GM19324 (cell line): ENCODE data around the gene PLS1.
A peak's percentile ranks its signal among the peaks of the same experiment; 100 is the strongest.
"Not testable (repeated sequence)": the region's sequence is repeated elsewhere in the genome, so short reads cannot be mapped to it uniquely, and the experiment has no call there.

Experiments
- ATAC-seq: cut with Tn5 transposase; IDR thresholded peaks from one replicate; pipeline ENCODE4 v1.9.1; 2021; ENCODE audit warnings: mild to moderate bottlenecking, moderate library complexity; ENCODE audit not compliant: unreplicated experiment, low FRiP score

Gene PLS1

DNA sequence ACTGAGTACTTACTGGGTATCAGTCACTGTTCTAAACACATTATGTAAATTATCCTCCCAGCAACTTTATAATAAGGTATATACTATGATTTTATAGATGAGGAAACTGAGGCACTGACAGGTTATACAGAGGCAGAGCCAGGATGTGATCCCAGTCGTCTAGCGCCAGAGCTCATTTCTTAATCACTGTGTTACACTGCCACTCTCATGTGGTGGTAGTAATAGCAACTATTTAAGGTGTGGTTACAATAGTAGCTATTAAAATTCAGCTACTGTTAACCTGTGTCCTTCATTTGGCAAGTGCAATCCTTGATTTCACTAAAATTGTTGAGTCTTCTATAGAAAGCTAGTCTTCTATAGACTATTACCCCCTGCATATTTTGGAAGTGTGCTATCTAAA lies 84.5 kb downstream of the PLS1 start:
- ATAC-seq, result no peak

DNA sequence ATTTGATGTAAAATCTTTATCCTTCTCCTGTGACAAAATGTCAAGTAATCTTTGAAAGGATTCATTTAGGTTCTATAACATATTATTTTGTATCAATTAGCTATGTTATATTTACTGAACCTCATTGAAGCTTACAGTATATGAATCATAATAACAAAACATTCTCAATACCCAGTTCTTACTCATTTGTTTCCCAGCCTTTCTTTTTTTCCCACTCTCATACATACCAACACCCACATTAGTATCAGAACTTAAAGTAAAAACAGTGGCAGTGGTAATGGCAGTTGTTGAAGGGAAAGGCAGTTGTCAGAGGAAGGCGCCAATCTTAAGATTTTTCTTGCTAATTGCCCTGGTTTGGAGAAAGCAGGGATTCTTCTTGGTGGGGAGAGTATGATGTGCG lies 94.4 kb downstream of the PLS1 start:
- ATAC-seq, result no peak

DNA sequence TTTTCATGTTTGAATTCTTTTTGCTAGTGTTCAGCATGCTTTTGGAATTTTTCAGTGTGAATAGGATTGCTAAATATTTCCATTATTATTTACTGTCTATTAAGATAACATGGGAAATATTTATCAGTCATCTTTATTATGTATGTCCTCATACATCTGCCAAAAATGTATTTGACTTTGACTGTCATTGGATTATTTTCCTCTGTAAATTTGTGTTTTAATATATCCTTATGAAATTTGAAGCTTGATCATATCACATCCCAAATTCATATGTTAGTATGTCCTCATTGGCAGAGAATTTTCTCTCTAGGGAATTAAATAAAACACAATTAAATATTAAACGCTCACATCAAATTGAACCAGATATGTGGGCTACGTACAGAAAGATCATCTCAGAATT lies 95.3 kb downstream of the PLS1 start:
- ATAC-seq, result no peak

- no peak for ATAC-seq
These were observed 97.1 kb downstream of the PLS1 start for GRCh38 chr3:142693136-142693853.

DNA sequence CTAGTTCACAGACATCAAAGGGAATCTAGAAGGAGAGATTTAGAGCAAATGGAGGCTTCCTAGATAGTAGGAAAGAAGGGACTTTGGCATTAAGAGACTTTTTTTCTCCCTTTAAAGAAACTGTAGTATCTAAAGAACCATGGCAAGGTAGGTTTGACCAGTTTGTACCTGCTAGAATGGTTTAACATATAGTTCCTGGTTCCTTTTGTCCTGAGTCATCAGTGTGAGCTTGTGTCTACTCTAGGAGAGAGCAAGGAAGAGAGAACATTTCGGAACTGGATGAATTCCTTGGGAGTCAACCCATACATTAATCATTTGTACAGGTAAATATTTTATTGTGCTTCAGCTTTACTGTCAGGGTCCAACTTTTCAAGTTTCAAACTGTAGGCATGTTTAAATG lies 98.0 kb downstream of the PLS1 start:
- ATAC-seq, result no peak

GRCh38 chr3:142705198-142705597 lies 109.0 kb downstream of the PLS1 start:
- no peak for ATAC-seq

- ATAC-seq, result no peak
These were observed 110.3 kb downstream of the PLS1 start for GRCh38 chr3:142706321-142707127.

- no peak for ATAC-seq
These were observed 113.0 kb downstream of the PLS1 start for GRCh38 chr3:142709207-142709606.

DNA sequence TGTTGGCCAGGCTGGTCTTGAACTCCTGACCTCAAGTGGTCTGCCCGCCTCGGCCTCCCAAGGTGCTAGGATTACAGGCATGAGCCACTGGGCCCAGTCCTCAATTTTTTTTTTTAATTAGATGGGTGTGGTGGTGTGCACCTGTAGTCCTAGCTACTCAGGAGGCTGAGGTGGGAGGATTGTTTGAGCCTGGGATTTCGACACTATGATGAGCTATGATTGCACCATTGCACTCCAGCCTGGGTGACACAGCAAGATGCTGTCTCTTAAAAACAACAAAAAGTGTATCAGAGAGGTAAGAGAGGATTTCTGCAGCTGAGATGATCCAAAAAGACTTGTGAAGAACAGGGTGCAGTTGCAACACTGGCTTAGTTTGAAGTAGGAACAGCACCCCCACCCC lies 118.7 kb downstream of the PLS1 start:
- not testable (repeated sequence) for ATAC-seq

DNA sequence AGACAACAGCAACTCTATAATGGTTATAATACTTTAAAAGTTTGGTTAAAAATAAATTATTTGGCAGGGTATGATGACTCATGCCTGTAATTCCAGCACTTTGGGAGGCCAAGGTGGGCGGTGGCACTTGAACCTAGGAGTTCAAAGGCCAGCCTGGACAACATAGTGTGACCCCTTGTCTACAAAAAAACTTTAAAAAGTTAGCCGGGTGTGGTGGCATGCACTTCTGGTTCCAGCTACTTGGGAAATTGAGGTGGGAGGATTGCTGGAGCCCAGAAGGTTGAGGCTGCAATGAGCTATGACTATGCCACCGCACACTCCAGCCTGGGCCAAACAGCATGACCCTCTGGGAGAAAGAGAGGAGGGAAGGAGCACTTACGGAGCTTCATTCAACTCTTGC lies 119.9 kb downstream of the PLS1 start:
- no peak for ATAC-seq

DNA sequence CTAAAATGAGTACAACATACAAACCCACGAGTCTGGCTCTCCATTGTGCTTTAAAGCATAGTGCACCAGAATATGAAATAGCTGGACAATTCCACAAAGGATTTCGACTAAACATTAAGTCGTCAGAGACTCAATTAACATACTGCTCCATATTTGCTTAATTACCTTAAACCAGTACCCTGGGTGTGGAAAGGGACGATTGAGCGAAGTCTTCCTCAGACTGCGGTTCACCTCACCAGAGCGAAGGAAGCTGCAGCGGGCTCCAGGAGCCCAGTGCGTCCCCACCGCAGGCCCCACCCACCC lies 127.4 kb downstream of the PLS1 start:
- ATAC-seq, result peak; percentile 8

GRCh38 chr3:142723968-142724681 lies 127.9 kb downstream of the PLS1 start, which contains the start of gene TRPC1:
Gene TRPC1, plus strand, starts transcription at chr3:142724034. Its CDS starts 526 bp downstream, at chr3:142724560.
- peak; percentile 93 for ATAC-seq

DNA sequence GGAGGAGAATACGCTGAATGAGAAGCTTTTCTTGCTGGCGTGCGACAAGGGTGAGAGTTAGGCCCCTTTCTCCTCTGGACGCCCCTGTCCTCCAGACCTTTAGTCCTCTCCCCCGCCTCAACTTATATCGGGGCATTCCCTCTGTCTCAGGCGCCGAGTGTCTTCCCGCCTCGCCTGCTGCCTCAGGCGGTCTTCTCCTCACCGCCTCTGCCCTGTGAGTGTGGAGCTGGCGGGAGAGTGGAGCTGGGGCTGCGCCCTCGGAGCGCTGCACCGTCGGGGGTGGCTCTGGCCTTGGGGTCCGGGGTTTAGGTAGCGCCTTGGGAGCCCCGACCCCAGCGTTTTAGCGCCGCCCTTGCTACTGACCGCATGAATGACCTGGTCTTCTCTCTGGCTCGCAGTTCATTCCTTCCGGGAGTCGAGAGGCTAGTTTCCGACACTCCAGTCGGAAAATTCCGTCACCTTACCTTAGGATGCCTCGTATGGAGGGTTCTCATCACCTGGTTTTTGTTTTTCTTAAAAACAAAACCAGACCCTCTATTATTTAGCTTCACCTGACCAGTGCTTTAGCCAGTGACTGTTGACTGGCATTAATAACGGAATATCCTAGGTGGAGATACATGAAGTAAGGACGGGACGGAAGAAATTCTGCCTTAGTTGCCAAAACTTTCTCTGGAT lies 128.6 kb downstream of the PLS1 start:
- ATAC-seq, result peak; percentile 20

DNA sequence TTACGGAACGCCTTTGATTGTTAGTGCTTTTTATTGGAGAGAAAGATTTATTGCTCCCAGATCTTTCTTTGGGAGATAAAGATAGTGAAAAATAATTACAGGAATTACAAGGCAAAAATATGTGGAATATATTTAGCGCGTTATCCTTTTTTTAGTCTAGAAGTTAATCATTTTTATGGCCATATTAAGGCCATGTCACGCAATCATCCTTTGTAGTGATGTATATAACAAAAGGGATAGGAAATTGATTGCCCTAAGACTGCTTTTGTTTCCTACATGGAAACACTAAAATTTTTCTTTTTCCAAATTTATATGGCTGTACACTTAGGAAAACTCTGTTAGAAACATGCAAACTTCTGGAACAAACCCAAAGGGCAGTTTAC lies 129.2 kb downstream of the PLS1 start:
- no peak for ATAC-seq

GRCh38 chr3:142726017-142726416 lies 129.8 kb downstream of the PLS1 start:
- ATAC-seq, result no peak

DNA sequence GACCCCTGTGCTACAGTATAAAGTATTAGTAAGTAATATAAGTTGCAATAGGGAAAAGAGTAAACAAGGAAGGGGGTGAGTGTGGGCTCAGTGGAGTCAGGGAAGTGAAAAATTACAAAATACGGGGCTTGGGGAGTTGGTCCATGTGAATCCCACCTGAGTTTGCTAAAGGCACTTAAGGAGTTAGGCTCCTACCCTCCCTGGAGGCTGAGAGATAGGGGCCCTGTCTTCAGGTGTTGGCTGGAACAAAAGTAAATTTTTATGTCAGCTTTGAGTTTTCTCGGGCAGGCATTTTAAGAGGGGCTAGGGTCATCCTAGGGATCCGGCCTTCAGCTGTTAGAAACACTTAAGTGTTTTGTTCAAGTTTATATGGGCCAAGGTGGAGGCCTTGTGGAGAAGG lies 135.9 kb downstream of the PLS1 start:
- no peak for ATAC-seq

DNA sequence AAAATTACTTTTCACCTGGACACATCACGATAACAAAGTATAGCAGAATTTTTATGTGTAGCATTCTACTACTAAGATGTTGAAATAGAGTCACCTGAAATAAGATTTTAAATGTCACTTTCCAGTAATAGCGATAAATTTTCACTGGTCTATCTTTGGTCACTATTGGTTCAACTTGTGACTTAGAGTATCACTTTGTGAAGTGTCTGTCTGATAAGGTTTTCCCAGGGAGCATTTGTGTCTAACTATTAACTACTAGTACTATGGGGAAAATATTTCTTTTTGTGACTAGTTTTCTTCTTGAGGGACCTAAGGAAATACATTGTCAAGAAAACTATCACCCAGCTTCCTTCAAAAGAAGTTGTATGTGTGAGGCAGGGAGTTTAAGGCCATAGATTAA lies 138.6 kb downstream of the PLS1 start:
- ATAC-seq, result no peak

- ATAC-seq, result no peak
These were observed 139.3 kb downstream of the PLS1 start for GRCh38 chr3:142735462-142735861.

DNA sequence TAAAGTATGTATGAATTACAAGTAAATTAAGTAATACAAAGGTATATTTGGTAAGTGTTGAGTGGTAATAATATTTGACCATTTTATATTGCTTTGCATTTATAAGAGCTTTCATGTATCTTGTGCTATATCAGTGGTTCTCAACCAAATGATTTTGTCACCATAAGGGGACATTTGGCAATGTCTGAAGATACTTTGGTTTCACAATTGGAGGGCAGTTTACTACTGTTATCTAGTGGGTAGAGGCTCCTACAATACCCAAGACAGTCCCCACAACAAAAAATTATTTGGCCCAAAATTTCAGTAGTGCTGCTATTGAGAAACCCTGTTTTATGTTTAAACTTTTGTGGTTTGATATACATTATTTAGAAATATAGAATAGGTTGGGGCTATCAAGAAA lies 142.2 kb downstream of the PLS1 start:
- no peak for ATAC-seq

DNA sequence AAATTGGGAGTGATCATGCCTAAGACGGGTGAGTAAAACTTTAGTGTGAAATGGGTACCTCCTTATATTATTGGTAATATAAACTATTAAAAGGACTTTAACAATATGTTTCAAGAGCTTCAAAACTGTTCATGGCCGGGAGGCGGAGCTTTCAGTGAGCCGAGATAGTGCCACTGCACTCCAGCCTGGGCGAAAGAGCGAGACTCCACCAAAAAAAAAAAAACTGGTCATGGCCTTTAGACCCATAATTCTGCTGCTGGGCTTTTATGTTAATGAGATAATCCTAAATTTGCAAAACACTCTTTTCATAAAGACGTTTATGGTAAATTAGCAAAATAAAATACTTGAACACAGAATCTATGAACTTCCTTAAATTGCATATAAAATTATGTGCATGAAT lies 150.5 kb downstream of the PLS1 start:
- no peak for ATAC-seq

GRCh38 chr3:142750531-142750930 lies 154.3 kb downstream of the PLS1 start:
- not testable (repeated sequence) for ATAC-seq
